GM19467 (cell line): ENCODE data around the gene CLHC1.
"Not testable (repeated sequence)": the region's sequence is repeated elsewhere in the genome, so short reads cannot be mapped to it uniquely, and the experiment has no call there.

Experiments
- ATAC-seq: cut with Tn5 transposase; IDR thresholded peaks from one replicate; pipeline ENCODE4 v1.9.1; 2021; ENCODE audit warnings: mild to moderate bottlenecking, moderate library complexity; ENCODE audit not compliant: unreplicated experiment

CLHC1 gene

DNA sequence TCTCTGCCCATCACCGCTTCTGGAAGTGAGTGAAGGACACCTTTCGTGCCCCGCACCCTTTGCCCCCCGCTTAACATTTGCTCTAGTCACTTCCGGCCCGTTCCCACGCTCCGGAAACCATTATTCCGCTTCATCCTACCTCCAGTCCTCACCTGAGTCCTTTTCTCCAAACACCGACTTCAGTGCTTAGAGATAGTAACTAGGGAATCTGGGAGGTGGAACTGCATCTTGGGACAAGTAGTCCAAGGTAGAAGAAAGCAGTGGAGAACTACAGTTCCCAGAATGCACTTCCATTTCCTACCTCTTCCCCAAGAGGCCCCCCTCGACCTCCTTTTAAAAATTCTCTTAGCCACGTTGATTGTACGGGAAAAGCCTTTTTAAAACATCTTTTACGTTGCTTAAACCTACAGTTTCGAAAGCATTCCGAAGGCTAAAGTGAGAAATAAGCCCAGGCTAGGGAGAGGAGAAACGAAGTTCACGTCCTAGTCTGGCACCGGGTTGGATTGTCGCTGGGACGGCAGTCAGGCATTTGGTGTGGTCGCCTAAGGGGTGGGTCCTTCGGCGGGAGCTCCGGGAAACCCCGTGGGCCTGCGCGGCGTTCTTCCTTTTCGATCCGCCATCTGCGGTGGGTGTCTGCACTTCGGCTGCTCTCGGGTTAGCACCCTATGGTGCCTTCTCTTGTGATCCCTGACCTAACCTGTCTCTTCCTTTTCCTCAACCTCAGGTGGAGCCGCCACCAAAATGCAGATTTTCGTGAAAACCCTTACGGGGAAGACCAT is at the start of gene CLHC1, which contains the start of gene RPS27A:
Gene CLHC1, minus strand, starts transcription at position 210 of the 779 bp plus-strand sequence. CDS start 9,882 bp downstream, outside the sequence.
Gene RPS27A, plus strand, starts transcription at position 605 of the 779 bp plus-strand sequence. Its CDS starts 137 bp downstream, at position 742.
- ATAC-seq = peak; percentile 86

DNA sequence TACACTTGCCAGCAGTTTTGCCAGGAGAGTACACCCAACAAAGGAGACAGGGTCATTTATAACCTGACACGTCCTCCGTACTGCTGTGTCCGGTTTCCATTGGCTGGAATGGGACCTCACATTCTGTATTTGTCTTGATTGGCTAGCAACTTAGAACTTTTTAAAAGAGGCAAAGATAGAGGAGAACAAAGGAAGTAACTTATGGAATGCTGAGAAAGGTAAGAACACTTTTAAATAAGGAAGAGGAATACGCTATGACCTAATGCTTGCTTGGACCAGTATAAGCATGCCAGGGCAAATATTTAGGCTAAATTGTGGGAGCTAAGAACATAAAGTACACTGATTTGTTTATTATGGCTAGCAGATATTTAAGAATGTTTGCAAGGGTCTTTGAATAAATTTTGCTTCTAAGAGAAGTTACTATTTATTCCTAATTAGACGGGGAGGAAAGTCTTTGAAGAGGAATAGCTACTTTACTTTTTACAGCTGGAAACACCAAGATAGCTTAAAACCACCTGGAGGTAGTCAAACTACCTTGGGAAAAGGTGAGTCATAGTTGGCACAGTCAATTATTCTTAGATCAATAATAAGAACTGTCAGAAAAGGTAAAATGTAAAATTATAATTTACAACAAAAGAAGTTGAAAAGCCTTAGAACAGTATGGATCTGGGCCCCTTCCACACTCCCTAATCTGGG is 48.9 kb upstream of the CLHC1 start:
- not testable (repeated sequence) for ATAC-seq

DNA sequence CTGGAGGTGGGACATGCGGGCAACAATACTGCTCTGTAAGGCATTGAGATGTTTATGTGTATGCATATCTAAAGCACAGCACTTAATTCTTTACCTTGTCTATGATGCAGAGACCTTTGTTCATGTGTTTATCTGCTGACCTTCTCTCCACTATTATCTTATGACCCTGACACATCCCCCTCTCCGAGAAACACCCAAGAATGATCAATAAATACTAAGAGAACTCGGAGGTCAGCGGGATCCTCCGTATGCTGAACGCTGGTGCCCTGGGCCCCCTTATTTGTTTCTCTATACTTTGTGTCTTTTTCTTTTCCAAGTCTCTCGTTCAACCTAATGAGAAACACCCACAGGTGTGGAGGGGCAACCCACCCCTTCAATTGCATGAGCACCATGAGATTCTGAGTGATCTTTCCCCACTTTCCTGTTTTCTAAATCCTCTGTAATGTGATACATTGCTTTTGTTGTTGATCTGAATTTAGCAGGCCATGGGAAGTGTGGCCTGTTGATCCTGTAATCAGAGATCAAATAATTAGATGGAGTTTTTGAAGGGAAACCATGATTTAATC is 47.8 kb upstream of the CLHC1 start:
- ATAC-seq = not testable (repeated sequence)

DNA sequence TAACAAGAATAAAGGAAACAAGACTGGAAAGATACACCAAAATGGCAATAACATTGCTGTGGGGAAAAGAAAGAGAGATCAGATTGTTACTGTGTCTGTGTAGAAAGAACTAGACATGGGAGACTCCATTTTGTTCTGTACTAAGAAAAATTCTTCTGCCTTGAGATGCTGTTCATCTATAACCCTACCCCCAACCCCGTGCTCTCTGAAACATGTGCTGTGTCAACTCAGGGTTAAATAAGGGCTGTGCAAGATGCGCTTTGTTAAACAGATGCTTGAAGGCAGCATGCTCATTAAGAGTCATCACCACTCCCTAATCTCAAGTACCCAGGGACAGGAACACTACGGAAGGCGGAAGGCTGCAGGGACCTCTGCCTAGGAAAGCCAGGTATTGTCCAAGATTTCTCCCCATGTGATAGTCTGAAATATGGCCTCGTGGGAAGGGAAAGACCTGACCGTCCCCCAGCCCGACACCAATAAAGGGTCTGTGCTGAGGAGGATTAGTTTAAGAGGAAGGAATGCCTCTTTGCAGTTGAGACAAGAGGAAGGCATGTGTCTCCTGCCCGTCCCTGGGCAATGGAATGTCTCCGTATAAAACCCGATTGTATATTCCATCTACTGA is 47.2 kb upstream of the CLHC1 start:
- ATAC-seq = not testable (repeated sequence)

DNA sequence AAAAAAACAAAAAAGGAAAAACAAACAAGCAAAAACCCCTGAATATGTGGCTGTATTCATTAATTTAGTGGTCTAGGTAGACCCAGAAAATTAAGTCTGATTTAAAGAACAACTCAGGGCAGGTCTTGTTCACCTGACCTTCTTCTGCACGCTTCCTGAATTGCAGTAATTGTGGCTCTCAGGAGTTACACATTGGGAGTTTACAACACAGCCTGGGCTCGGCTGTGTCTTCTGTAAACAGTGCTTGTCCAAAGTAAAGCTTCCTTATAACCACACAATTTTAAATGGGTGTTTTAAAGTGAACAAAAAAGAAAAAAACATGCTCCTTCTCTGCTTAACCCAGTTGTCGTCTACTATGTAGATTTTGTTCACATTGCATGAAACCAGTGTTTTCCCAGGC is 45.2 kb upstream of the CLHC1 start:
- ATAC-seq = no peak

DNA sequence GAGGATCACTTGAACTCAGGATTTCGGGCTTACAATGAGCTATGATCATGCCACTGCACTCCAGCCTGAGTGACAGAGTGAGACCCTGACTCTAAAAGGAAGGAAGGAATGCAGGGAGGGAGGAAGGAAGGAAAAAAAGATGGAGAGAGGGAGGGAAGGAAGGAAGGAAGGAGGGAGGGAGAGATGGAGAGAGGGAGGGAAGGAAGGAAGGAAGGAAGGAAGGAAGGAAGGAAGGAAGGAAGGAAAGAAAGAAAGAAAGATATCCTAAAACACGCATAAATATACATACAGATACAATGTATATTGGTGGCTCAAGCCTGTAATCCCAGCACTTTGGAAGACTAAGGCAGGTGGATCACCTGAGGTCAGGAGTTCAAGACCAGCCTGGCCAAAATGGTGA is 42.3 kb upstream of the CLHC1 start:
- ATAC-seq = not testable (repeated sequence)

DNA sequence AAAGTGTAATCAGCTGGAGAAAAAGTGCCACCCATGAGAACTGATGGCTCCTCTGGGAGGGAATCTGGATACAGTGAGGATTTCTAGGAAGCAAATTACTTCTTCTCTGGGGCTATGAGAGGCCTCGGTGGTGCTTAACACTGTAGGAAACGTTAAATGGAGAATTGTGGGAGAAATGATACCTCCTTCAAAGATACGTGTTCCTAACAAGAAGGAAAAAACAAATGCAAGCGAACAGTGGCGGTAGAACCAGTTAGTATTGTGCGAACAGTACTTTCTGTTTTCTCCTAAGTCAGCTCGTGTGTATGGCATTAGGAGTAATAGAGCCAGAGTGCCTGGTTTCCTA is 37.5 kb upstream of the CLHC1 start:
- ATAC-seq = no peak

DNA sequence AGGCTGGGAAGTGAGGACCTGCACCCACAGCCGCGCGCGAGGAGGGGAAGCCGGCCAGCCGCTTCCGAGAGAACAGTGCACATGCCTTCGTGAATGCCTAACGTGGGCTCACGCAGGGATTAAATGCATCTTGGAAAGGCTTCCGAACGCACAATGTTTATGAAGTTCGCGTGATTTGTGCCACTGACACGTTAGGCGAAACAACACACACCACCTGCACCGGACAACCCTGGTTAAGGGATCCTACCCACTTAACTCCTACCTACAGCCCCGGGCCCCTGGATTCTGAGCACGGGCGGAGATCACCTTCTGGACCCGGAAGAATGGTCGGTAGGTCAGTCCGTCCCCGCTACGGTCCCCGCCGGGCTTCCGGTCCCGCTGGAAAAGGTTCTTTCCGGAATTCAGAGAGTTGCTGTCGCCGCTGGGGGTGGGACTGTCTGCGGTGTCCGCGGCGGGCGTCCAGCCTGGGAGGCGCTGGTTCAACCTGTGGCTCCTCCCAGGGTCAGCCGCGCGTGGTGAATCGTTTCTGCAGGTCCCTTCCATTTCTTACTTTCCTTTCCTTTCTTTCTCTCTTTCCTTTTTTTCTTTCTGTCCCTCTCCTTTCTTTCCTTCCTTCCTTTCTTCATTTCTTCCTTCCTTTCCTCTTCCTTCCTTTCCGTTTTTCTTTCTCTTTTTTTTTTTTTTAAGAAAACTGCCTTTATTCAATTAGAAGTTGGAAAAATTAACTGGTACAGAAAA is 37.0 kb upstream of the CLHC1 start, which contains the start of gene MTIF2:
Gene MTIF2, minus strand, starts transcription at position 325 of the 738 bp plus-strand sequence. CDS start 5,373 bp downstream, outside the sequence.
- ATAC-seq = peak; percentile 97

DNA sequence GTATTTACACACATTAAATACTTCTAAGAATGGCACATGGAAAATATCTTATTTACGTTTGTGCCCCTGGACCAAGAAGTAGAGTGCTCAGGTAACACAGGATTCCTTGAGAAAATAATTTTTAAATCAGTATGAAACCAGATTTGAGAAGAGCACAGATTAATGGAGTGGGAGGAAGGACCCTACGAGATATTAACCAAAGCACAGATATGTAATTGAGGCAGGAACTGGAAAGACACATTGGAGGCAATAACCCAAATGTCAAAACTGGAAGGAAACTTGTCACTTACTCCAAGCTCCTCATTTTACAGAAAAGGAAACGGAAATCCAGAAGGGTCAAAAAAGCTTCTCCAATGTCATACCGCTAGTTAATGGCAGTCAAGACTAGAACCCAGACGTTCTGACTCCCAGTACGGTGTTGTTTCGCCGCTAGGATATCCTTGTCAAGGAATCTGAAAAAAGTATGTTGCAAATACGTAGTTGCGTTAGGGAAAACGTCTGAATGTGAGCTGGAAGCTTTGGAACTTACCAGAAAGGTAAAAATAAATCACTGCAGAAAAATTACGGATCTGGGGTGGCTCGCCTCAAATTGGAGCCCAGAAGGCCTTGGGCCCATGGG is 36.3 kb upstream of the CLHC1 start:
- no peak for ATAC-seq

DNA sequence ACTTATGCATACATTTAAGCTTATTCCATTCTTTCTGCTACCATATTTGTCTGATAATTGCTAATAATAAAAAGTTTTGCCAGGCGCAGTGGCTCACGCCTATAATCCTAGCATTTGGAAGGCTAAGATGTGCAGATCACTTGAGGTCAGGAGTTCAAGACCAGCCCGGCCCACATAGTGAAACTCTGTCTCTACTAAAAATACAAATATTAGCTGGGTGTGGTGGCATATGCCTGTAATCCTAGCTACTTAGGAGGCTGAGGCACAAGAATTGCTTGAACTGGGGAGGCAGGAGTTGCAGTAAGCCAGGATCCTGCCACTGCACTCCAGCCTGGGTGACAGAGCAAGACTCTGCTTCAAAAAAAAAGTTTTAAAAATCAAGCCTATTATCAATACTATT is 27.5 kb upstream of the CLHC1 start:
- ATAC-seq = not testable (repeated sequence)

DNA sequence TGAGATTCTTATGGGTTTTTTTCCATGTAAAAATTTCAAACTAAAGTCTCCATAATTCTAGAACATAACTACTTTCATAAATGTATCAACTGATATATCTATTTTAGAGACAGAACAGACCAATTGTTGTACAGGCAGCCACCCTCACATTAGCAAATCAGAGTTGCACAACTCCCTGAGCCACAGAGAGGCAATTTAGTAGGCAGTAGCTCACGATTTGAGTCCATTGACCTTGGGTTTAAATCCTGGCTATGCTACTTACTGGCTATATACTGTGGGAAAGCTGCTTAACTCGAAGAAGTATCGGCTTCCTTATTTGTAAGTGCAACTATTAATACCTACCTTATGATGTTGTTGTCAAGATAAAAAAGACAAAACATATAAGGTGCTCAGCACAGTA is 20.7 kb upstream of the CLHC1 start:
- no peak for ATAC-seq

DNA sequence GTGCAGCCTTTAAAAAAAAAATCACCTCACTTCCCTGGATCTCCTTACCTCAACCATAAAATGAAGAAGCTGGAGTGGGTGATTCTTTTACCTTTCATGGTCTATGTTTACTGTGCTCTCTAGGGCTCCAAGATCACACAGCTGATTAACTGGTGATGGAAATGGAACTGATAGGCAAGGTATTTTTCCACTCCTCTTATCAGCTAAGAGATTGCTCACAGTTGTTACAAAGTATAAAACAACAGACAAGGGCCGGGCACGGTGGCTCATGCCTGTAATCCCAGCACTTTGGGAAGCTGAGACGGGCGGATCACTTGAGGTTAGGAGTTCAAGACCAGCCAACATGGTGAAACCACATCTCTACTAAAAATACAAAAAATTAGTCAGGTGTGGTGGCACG is 14.9 kb upstream of the CLHC1 start:
- ATAC-seq = no peak

DNA sequence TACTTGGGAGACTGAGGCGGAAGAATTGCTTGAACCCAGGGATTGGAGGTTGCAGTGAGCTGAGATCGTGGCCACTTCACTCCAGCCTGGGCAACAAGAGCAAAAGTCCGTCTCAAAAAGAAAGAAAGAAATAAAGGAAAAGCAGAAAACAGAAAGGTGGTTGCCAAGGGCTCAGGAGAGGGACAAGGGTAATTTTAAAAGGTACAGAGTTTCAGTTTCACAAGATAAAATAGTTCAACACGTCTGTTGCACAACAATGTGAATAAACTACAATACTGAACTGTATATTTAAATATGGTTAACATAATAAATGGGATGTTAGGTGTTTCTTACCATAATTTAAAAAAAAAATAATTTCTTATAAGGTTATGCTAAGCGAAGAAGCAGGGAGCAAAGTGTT is 13.3 kb upstream of the CLHC1 start:
- ATAC-seq = no peak

DNA sequence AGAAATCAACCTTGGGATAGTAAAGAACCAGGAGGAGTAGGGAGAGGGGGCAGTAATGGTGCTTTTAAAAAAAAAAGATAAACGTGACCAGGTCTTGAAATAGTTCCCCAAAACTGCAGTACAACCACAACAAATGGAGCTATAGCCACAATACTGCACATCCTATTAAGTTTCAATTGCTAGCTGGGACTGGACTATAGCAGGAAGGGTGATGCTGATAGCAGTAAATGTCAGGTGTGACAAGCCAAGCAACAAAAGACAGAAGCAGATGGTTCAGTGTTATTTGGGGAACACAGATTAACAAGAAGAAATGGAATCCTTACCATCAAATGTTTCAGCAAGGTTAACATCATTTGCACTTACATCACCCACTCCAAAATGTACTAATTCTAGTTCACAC is 10.5 kb upstream of the CLHC1 start:
- no peak for ATAC-seq

DNA sequence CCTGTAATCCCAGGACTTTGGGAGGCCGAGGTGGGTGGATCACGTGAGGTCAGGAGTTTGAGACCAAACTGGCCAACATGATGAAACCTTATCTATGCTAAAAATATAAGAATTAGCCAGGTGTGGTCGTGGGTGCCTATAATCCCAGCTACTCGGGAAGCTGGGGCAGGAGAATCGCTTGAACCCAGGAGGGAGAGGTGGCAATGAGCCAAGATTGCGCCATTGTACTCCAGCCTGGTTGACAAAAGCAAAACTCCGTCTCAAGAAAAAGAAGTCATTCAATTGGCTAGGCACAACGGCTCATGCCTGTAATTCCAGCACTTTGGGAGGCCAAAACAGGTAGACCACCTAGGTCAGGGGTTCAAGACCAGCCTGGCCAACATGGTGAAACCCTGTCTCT is 9.5 kb upstream of the CLHC1 start:
- ATAC-seq = not testable (repeated sequence)

DNA sequence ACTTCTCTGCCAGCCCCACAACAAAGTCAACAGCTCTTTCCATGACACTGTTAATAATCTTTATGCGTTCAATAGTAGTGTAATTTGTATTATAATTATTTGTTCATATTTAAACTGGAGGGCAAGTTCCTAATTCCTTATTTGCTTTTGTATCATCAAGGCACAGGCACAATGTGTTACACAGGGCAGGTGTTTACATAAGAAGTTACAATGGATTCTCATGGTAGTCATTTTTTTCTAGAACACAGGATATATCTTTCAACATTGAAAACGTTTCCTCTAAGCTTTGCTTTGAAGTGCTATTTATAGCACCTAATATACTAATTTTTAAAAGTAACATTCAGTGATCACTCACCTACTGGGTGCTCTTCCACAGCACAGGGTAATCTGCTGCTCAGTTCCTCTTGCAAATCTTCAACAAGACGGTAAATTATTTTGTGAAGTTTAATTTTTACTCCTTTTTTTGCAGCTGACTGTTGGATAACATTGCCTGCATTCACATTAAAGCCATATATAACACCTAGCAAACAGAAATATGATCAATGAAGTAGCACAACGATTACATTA is 7.6 kb upstream of the CLHC1 start:
- ATAC-seq = no peak

DNA sequence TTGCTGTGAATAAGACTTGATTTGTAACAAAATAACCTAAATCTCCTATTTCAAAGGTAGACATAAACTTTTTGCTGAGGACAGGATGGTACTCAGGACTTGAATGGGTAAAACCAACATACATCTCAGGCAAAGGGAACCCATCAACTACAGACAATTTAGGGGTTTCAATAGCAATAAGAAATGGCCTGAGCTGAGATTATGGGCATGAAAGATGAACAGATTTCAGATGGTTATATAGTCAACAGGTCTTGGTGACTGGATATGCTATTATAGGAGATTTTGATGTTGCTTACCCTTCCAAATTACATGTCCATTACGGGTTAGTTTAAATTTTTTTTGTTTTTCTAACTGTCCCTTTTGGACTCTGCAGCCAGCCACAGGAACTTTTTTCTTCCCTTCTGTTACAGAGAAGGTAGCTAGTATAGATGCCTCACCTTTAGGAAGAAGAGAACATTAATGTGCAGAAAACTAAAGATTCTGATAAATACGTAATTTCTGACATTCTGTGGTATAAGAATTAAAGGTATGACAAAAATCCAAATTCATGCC is 5.0 kb upstream of the CLHC1 start:
- no peak for ATAC-seq

DNA sequence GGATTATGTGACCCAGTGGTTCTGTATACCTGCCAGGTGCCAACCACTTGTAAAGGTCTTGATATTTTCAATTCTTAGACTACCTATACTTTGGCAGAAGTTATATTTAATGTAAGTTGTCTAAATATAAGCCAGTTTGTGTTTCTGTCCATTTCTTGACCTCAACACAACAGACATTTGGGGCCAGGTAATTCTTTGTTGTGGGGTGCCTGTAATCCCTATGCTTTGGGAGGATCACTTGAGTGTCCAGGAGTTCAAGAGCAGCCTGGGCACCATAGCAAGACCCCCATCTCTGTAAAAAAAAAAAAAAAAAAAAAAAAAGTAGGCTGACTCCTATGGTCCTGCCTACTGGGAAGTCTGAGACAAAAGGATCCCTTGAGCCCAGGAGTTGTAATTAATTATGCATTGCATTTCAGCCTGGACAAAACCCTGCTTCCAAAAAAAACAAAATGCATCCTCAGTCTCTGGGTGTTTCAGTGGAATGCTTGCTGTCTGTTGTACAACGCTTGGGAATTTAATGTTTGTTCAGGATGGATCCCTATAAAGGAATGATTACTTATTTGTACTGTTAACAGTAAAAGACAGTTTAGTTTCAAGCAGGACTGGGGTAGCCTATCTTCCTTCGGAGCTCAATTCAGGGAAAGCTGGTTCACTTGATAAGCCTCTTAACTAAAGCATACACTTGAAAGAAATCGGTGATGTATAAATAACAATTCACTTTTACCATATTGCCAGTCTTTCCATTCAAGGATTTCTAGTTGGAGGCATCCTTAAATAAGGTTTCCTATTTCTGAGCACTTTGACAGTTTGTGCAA is 3.8 kb upstream of the CLHC1 start:
- no peak for ATAC-seq

DNA sequence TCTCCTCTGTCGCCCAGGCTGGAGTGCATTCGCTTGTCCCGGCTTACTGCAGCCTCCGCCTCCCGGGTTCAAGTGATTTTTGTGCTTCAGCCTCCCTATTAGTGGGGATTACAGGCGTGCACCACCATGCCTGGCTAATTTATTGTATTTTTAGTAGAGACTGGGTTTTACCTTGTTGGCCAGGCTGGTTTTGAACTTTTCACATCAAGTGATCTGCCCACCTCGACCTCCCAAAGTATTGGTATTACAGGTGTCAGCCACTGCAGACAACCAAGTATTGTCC is 1.5 kb upstream of the CLHC1 start:
- no peak for ATAC-seq
